Calu3 (cell line): ENCODE data around the gene KIF16B. TPM values are rescaled to one million over a fixed set of nuclear protein-coding genes. Genes with fewer than 3 reads are reported as not detected.

Experiments
- BruUV-seq: library from RNA; stranded (reverse); fragments of 400-500 nt; replicated peaks from 2 replicates; lab custom pipeline; 2021; lab: Mats Ljungman, UMichigan
- CTCF ChIA-PET: fragments of 300-600 bp; sonication (Branson Sonifier 250); formaldehyde crosslinking; loops from one replicate; lab custom pipeline; 2022; ENCODE audit warnings: antibody characterized with exemption; lab: Charles Lee
- DNase-seq: peaks from one replicate; pipeline ENCODE4 v3.0.0; 2022
- H3K27ac Mint-ChIP-seq: one replicate; pipeline ENCODE4 v1.8.0; 2022; ENCODE audit warnings: mixed read lengths; ENCODE audit not compliant: unreplicated experiment
- H3K27me3 Mint-ChIP-seq: one replicate; pipeline ENCODE4 v1.8.0; 2022; ENCODE audit warnings: mixed read lengths; ENCODE audit not compliant: unreplicated experiment
- H3K36me3 Mint-ChIP-seq: one replicate; pipeline ENCODE4 v1.8.0; 2022; ENCODE audit warnings: mild to moderate bottlenecking, moderate library complexity, mixed read lengths; ENCODE audit not compliant: insufficient read depth, unreplicated experiment
- H3K4me1 Mint-ChIP-seq: one replicate; pipeline ENCODE4 v1.8.0; 2022; ENCODE audit warnings: mild to moderate bottlenecking, low read depth, mixed read lengths; ENCODE audit not compliant: unreplicated experiment
- H3K4me3 Mint-ChIP-seq: one replicate; pipeline ENCODE4 v1.8.0; 2022; ENCODE audit warnings: mild to moderate bottlenecking, low read depth, moderate library complexity, mixed read lengths; ENCODE audit not compliant: unreplicated experiment
- H3K9me3 Mint-ChIP-seq: one replicate; pipeline ENCODE4 v1.8.0; 2022; ENCODE audit warnings: low read depth, mixed read lengths; ENCODE audit not compliant: unreplicated experiment
- intact Hi-C: fragments of 100-400 bp; cut with micrococcal nuclease; formaldehyde crosslinking; loops from one replicate; pipeline ENCODE4 v1.10.0; 2022; ENCODE audit not compliant: unreplicated experiment
- total RNA-seq: library from RNA; stranded (reverse); gene quantifications from 2 replicates; pipeline ENCODE4 v1.2.3, GENCODE V29; 2022
- TF ChIP-seq, protein P1 (sequence below): fragments of 200-600 bp; IDR thresholded peaks from one replicate; pipeline ENCODE4 v1.8.0; 2022; ENCODE audit warnings: antibody characterized with exemption; ENCODE audit not compliant: unreplicated experiment

Gene KIF16B
- total RNA-seq, 1 experiment from 2014 or later, result 4.3 TPM

DNA sequence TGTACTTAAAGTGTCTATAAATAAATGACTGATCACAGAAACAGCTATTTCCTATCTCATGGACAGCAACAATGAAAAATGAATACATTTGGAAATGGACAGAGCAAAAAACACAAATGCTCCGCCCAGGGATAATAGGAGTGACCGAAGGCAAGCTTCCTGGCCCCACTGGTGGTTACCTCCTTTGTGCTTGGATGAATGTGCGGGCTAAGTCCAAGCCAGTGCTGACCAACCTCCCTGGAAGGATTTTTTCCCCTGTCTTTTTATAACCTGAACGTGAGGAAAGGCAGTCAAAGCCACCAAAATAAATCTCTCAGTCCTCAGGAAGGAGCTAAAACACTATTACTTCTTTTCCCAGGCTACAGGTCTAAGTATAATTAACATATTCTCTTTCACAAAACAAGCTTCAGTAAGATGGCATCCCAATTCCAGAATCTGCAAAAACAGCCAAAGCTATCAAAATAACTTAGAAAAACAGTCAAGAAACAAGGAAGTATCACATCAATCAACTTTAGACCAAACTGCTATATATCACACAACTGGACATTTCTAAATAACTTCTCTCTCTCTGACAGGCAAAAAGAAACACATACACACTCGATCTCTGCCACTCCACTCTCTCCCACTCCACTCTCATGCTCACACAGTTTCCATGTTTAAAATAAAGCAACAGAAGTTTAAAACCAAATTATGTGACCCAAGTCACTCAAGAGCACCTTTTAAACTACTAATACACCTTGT lies 10.0 kb downstream of the KIF16B start:
- Mint-ChIP-seq H3K36me3 (no peaks in the 10 kb centered on the region), H3K4me3 (no peak overlapping the region), H3K4me1 (no peaks in the 10 kb centered on the region), H3K9me3 (no peaks in the 10 kb centered on the region), H3K27me3 (no peaks in the 10 kb centered on the region), H3K27ac (no peak overlapping the region)
- intact Hi-C loops, result no loop called here
- DNase-seq, result no peak
- CTCF ChIA-PET, result no interaction called here
- no TSS peak for BruUV-seq
- TF ChIP-seq, protein P1, sequence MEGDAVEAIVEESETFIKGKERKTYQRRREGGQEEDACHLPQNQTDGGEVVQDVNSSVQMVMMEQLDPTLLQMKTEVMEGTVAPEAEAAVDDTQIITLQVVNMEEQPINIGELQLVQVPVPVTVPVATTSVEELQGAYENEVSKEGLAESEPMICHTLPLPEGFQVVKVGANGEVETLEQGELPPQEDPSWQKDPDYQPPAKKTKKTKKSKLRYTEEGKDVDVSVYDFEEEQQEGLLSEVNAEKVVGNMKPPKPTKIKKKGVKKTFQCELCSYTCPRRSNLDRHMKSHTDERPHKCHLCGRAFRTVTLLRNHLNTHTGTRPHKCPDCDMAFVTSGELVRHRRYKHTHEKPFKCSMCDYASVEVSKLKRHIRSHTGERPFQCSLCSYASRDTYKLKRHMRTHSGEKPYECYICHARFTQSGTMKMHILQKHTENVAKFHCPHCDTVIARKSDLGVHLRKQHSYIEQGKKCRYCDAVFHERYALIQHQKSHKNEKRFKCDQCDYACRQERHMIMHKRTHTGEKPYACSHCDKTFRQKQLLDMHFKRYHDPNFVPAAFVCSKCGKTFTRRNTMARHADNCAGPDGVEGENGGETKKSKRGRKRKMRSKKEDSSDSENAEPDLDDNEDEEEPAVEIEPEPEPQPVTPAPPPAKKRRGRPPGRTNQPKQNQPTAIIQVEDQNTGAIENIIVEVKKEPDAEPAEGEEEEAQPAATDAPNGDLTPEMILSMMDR, result no peak

DNA sequence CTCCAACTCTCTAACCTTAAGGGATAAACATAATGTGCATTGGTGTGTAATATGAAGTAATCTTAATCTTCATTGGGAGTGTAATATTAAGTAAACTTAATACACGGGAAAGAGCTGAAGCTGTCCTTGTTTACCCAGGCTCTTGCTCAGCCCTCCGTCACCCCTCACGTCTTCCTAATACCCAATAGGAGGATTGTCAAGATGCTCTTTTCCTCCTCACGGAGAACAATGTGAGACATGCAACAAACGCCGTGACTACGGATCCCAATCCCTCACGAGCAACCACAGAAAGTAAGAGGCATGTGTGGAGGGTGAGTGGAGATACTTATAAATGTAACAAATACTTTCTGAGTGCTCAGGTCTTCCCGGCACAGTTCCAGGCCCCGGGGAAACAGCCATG lies 11.0 kb downstream of the KIF16B start:
- TF ChIP-seq, protein P1, result no peak
- Mint-ChIP-seq H3K27me3 (no peaks in the 10 kb centered on the region), H3K36me3 (no peaks in the 10 kb centered on the region), H3K4me1 (no peaks in the 10 kb centered on the region), H3K9me3 (no peaks in the 10 kb centered on the region), H3K4me3 (no peak overlapping the region), H3K27ac (no peak overlapping the region)
- CTCF ChIA-PET, result no interaction called here
- no peak for DNase-seq
- BruUV-seq, result no TSS peak
- intact Hi-C loops, result no loop called here

DNA sequence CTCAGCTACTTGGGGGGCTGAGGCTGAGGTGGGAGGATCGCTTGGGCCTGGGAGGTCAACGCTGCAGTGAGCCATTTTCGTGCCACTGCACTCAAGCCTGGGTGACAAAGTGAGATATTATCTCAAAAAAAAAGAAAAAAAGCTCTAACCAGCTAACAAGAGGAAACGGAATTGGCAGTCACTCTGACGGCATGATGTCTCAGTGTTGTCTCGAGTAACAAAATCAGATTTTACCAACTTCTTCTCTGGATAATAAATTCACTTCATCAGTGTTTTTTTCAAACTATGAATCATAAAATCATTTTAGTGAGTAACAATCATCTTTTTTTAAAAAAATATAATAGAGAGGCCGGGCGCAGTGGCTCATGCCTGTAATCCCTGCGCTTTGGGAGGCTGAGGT lies 12.6 kb downstream of the KIF16B start:
- DNase-seq, result no peak
- H3K4me1 Mint-ChIP-seq, result no peaks in the 10 kb centered on the region
- BruUV-seq, result no TSS peak
- TF ChIP-seq, protein P1, result no peak
- no peaks in the 10 kb centered on the region for H3K27me3 Mint-ChIP-seq
- no peak overlapping the region for H3K4me3 Mint-ChIP-seq
- H3K36me3 Mint-ChIP-seq, result no peaks in the 10 kb centered on the region
- no peak overlapping the region for H3K27ac Mint-ChIP-seq
- no peaks in the 10 kb centered on the region for H3K9me3 Mint-ChIP-seq
- CTCF ChIA-PET, result no interaction called here
- intact Hi-C loops, result no loop called here

DNA sequence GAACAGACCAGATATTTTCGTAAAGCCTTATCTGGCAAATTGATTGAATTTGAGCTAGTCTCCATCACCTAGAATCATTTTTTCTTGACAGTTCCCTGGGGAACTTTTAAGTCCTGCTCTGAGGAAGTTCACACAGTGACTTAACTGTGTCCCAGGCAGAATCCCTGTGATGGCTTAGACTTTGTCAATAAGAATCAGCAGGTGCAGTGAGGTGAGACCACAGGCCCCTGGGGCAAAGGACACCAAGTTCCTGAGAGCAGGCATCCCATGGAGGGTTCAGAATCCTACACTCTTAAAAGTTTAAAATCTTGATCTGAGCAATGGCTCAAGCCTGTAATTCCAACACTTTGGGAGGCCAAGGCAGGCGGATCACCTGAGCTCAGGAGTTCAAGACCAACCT lies 13.0 kb downstream of the KIF16B start:
- H3K9me3 Mint-ChIP-seq, result no peaks in the 10 kb centered on the region
- no peaks in the 10 kb centered on the region for H3K36me3 Mint-ChIP-seq
- DNase-seq, result no peak
- no peak overlapping the region for H3K27ac Mint-ChIP-seq
- CTCF ChIA-PET, result no interaction called here
- no peaks in the 10 kb centered on the region for H3K27me3 Mint-ChIP-seq
- TF ChIP-seq, protein P1, result no peak
- no TSS peak for BruUV-seq
- intact Hi-C loops, result no loop called here
- no peak overlapping the region for H3K4me3 Mint-ChIP-seq
- H3K4me1 Mint-ChIP-seq, result no peaks in the 10 kb centered on the region
